ENCODE data around the gene IQCK.
"Not testable (repeated sequence)": the region's sequence is repeated elsewhere in the genome, so short reads cannot be mapped to it uniquely, and the experiment has no call there.

Gene IQCK

GRCh38 chr16:19711643-19712042 is 6.4 kb upstream of the IQCK start:
- H3K4me3 ChIP-seq (ENCODE audit: low read length): no peak overlapping the region
- TF ChIP-seq CTCF (conservative IDR thresholded peaks at IDR 0.05; ENCODE audit: low read depth, low read length): no peak
- no peak for DNase-seq (ENCODE audit: low read depth)

GRCh38 chr16:19712418-19713058 is 5.5 kb upstream of the IQCK start:
- DNase-seq (ENCODE audit: low read depth): no peak
- no peak overlapping the region for H3K4me3 ChIP-seq (ENCODE audit: low read length)
- TF ChIP-seq CTCF (conservative IDR thresholded peaks at IDR 0.05; ENCODE audit: low read depth, low read length): no peak

DNA sequence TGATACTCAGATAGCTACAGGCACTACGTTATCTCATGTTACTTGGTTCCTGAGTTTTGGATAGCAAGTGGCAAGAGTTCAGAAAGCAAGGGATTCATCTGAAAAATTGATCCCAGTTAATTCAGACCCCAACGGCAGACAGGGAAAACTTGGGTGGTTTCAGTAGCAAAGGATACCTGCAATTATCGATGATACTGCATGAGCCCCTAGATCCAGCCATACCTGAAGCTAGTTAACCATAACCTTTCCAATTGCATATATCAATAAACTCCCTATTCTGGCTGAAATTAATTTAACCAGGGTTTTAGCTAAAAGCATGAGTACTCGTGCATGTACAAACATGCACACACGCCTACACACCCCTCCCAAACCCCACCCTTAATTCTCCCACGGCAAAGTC is 4.4 kb upstream of the IQCK start:
- TF ChIP-seq CTCF (conservative IDR thresholded peaks at IDR 0.05; ENCODE audit: low read depth, low read length): no peak
- H3K4me3 ChIP-seq (ENCODE audit: low read length): no peak overlapping the region
- DNase-seq (ENCODE audit: low read depth): no peak

- no peak for TF ChIP-seq CTCF (conservative IDR thresholded peaks at IDR 0.05; ENCODE audit: low read depth, low read length)
- DNase-seq (ENCODE audit: low read depth): no peak
Observed at GRCh38 chr16:19715566-19715965, 2.5 kb upstream of the IQCK start.

GRCh38 chr16:19716183-19716582 is 1.9 kb upstream of the IQCK start:
- DNase-seq (ENCODE audit: low read depth): no peak
- no peak for TF ChIP-seq CTCF (conservative IDR thresholded peaks at IDR 0.05; ENCODE audit: low read depth, low read length)
- H3K4me3 ChIP-seq (ENCODE audit: low read length): no peak overlapping the region

More at GRCh38 chr16:19715566-19715965, 2.5 kb upstream of the IQCK start:
- no peak overlapping the region for H3K4me3 ChIP-seq (ENCODE audit: low read length)

- DNase-seq (ENCODE audit: low read depth): not testable (repeated sequence)
- peak overlapping the region; percentile 92 for H3K4me3 ChIP-seq (ENCODE audit: low read length)
Observed at GRCh38 chr16:19716728-19717127, 1.3 kb upstream of the IQCK start.

GRCh38 chr16:19717314-19717713 is 757 bp upstream of the IQCK start:
- TF ChIP-seq CTCF (conservative IDR thresholded peaks at IDR 0.05; ENCODE audit: low read depth, low read length): no peak
- peak overlapping the region; percentile 92 for H3K4me3 ChIP-seq (ENCODE audit: low read length)
- no peak for DNase-seq (ENCODE audit: low read depth)

DNA sequence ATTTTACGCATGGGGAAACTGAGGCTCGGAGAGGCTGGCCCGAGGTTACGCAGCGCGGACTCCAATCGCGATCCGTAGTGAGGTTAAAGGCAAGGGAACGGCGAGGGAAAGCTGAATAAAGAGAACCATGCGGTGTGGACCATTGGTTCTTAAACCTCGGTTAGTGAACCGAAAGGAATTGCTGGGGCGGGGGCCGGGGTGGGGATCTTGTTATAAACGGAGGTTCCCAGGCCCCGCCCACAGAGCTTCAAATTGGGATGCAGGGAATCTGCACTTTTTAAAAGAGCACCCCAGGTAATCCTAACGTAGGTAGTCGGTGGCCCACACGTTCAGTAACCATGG is 524 bp downstream of the IQCK start:
- no peak for DNase-seq (ENCODE audit: low read depth)
- H3K4me3 ChIP-seq (ENCODE audit: low read length): peak overlapping the region; percentile 92
- TF ChIP-seq CTCF (conservative IDR thresholded peaks at IDR 0.05; ENCODE audit: low read depth, low read length): no peak

Data from retinal pigment epithelial cell (primary cell).